HEK293T (cell line): Measurements from ENCODE around the gene DUS1L.

ENCODE experiments used
- ELF4 ChIP-seq: fragments of 450-650 bp; IDR thresholded peaks from 2 replicates; pipeline ENCODE4 v1.6.1; 2017; ENCODE audit warnings: antibody characterized with exemption
- FOXA1 ChIP-seq: fragments of 450-650 bp; IDR thresholded peaks from 2 replicates; pipeline ENCODE4 v1.6.1; 2016; ENCODE audit warnings: mild to moderate bottlenecking
- L3MBTL2 ChIP-seq: fragments of 450-650 bp; conservative IDR thresholded peaks from 2 replicates; pipeline ENCODE4 v1.6.1; 2016; ENCODE audit warnings: mild to moderate bottlenecking
- LEF1 ChIP-seq: fragments of 450-650 bp; IDR thresholded peaks from 2 replicates; pipeline ENCODE4 v1.6.1; 2017; ENCODE audit warnings: mild to moderate bottlenecking, borderline replicate concordance
- SP1 ChIP-seq: fragments of 450-650 bp; IDR thresholded peaks from 2 replicates; pipeline ENCODE4 v1.6.1; 2017
- SUZ12 ChIP-seq: fragments of 450-650 bp; IDR thresholded peaks from 2 replicates; pipeline ENCODE4 v1.6.1; 2016; ENCODE audit warnings: mild to moderate bottlenecking

DNA sequence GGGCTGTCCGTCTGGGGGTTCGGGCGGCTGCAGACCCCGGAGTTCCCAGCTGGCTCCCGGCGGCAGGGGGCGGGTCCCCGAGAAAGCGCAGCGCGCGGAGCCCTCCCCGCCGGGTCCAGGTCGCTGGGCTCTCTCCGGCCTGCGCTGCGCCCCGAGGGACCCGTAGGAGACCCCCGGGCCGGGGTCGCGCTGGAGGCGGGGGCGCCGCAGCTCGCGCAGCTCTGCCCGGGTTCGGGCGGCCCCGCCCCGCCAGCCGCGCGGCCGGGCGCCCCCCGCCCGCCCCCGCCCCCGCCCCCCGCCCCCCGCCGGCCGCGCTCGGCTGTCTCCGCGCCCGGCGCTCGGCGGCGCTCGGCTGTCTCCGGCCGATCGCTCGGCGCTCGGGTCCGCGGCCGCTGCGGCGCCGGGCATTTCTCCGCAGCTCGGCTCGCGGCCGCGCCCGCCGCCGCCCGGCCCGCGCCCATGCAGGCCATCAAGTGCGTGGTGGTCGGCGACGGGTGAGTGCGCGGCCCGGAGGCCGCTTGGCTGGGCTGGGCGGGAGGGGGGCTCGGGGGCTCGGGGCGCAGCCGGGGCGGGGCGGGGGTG lies 34.2 kb downstream of the DUS1L start, which contains the start of gene RAC3:
- TF ChIP-seq LEF1 (no peak), FOXA1 (no peak), L3MBTL2 (no peak), SUZ12 (no peak), SP1 (no peak), ELF4 (no peak)
